SK-N-SH (cell line): ENCODE measurements around the gene ATG16L1. TPM values are rescaled to one million over a fixed set of nuclear protein-coding genes. Genes with fewer than 3 reads are reported as not detected.

Source experiments
- CTCF ChIA-PET: fragments of 300-600, 350-600 bp; formaldehyde crosslinking; extraction: SDS; loops from one replicate; lab custom pipeline; 2021; lab: Yijun Ruan, JAX
- POLR2A ChIA-PET: fragments of 350-600 bp; sonication (Branson Sonifier 250); formaldehyde crosslinking; extraction: SDS; loops from one replicate; lab custom pipeline; 2020; ENCODE audit warnings: antibody characterized with exemption, inconsistent platforms; lab: Yijun Ruan, JAX
- DNase-seq: peaks from one replicate; pipeline ENCODE4 v3.0.0; 2012
- H2AFZ ChIP-seq: fragments of 200-600 bp; sonication (generic); 2 replicates; pipeline ENCODE4 v1.8.1; 2016; ENCODE audit warnings: antibody characterized with exemption, mild to moderate bottlenecking, low read depth
- H3F3A ChIP-seq: fragments of 200-600 bp; sonication (generic); replicated peaks from 2 replicates; pipeline ENCODE3; 2016; ENCODE audit warnings: antibody characterized with exemption, mild to moderate bottlenecking; ENCODE audit not compliant: insufficient read depth
- H3K27ac ChIP-seq, 2 experiments: fragments of 200-500 bp in 1 of 2; fragments of 200-600 bp in 1 of 2; sonication (Bioruptor generic) in 1 of 2; sonication (generic), shearing (Covaris generic) in 1 of 2; 2 replicates each; pipeline versions ENCODE4 v1.5.1 to v1.6.1; 2014 to 2016; ENCODE audit warnings: low read depth in 2 of 2, inconsistent platforms in 1 of 2, low read length in 1 of 2, mild to moderate bottlenecking in 1 of 2, mixed read lengths in 1 of 2
- H3K27me3 ChIP-seq: fragments of 200-600 bp; sonication (generic), shearing (Covaris generic); 2 replicates; pipeline ENCODE4 v1.6.1; 2016; ENCODE audit warnings: mixed run types; ENCODE audit not compliant: insufficient read depth
- H3K36me3 ChIP-seq, 2 experiments: fragments of 200-500 bp in 1 of 2; fragments of 200-600 bp in 1 of 2; sonication (Bioruptor generic) in 1 of 2; sonication (generic) in 1 of 2; replicated peaks in 1 of 2; 2 replicates each; pipeline versions ENCODE3 to v1.5.1; 2014 to 2016; ENCODE audit warnings: low read length in 1 of 2, mild to moderate bottlenecking in 1 of 2; ENCODE audit not compliant: insufficient read depth in 2 of 2, control insufficient read depth in 1 of 2
- H3K4me1 ChIP-seq, 2 experiments: fragments of 200-500 bp in 1 of 2; fragments of 200-600 bp in 1 of 2; sonication (Bioruptor generic) in 1 of 2; sonication (generic), shearing (Covaris generic) in 1 of 2; 2 replicates each; pipeline versions ENCODE4 v1.5.1 to v1.6.1; 2014 to 2016; ENCODE audit warnings: low read depth in 1 of 2, low read length in 1 of 2, mixed run types in 1 of 2; ENCODE audit not compliant: insufficient read depth in 2 of 2, control insufficient read depth in 1 of 2
- H3K4me2 ChIP-seq: fragments of 200-600 bp; sonication (generic), shearing (Covaris generic); 2 replicates; pipeline ENCODE4 v1.6.1; 2017; ENCODE audit warnings: mixed run types
- H3K4me3 ChIP-seq, 2 experiments: fragments of 200-500 bp in 1 of 2; fragments of 200-600 bp in 1 of 2; sonication (Bioruptor generic) in 1 of 2; sonication (generic), shearing (Covaris generic) in 1 of 2; 2 replicates each; pipeline versions ENCODE4 v1.5.1 to v1.8.1; 2014 to 2016; ENCODE audit warnings: low read depth in 2 of 2, inconsistent platforms in 1 of 2, low read length in 1 of 2, mild to moderate bottlenecking in 1 of 2, mixed read lengths in 1 of 2, moderate library complexity in 1 of 2
- H3K79me2 ChIP-seq: fragments of 200-600 bp; sonication (generic); 2 replicates; pipeline ENCODE4 v1.8.1; 2017; ENCODE audit warnings: mild to moderate bottlenecking; ENCODE audit not compliant: insufficient read depth
- H3K9ac ChIP-seq: fragments of 200-600 bp; sonication (generic); 2 replicates; pipeline ENCODE4 v1.6.1; 2017; ENCODE audit warnings: mixed run types
- H3K9me2 ChIP-seq: fragments of 200-600 bp; sonication (generic); 2 replicates; pipeline ENCODE4 v1.6.1; 2017; ENCODE audit warnings: mixed run types
- H3K9me3 ChIP-seq: fragments of 200-600 bp; sonication (generic); 2 replicates; pipeline ENCODE4 v1.6.1; 2017; ENCODE audit warnings: mixed run types, mild to moderate bottlenecking, moderate library complexity
- H4K20me1 ChIP-seq: fragments of 200-600 bp; sonication (generic); 2 replicates; pipeline ENCODE4 v1.6.1; 2017; ENCODE audit warnings: mild to moderate bottlenecking, mixed run types; ENCODE audit not compliant: insufficient read depth
- EP300 ChIP-seq, 2 experiments: IDR thresholded peaks; 2 replicates each; pipeline versions ENCODE4 v1.4.0 to v1.6.1; 2012; ENCODE audit warnings: borderline replicate concordance in 1 of 2, low read depth in 1 of 2, low read length in 1 of 2
- FOSL2 ChIP-seq: IDR thresholded peaks from 2 replicates; pipeline ENCODE4 v1.4.0; 2012; ENCODE audit warnings: low read depth, mild to moderate bottlenecking, moderate library complexity, borderline replicate concordance
- FOXJ3 ChIP-seq: sonication (generic); formaldehyde crosslinking; IDR thresholded peaks from 2 replicates; pipeline ENCODE4 v1.5.1; 2020; ENCODE audit warnings: mild to moderate bottlenecking, missing genetic modification reagents
- IRF3 ChIP-seq: fragments of 150-350 bp; IDR thresholded peaks from 2 replicates; pipeline ENCODE4 v1.6.1; 2016; ENCODE audit warnings: mild to moderate bottlenecking, low read depth, low read length
- NRF1 ChIP-seq: IDR thresholded peaks from 2 replicates; pipeline ENCODE4 v1.6.1; 2012; ENCODE audit warnings: low read depth, mild to moderate bottlenecking, low read length
- RCOR1 ChIP-seq: fragments of 150-350 bp; IDR thresholded peaks from 2 replicates; pipeline ENCODE4 v1.6.1; 2017; ENCODE audit warnings: antibody characterized with exemption, low read length
- TEAD4 ChIP-seq: IDR thresholded peaks from 2 replicates; pipeline ENCODE4 v1.4.0; 2012; ENCODE audit warnings: mild to moderate bottlenecking, borderline replicate concordance; ENCODE audit not compliant: insufficient read depth
- USF1 ChIP-seq: IDR thresholded peaks from 2 replicates; pipeline ENCODE4 v1.4.0; 2012; ENCODE audit warnings: low read depth, borderline replicate concordance
- ZBTB33 ChIP-seq: IDR thresholded peaks from 2 replicates; pipeline ENCODE4 v1.4.0; 2012; ENCODE audit warnings: low read depth, borderline replicate concordance
- WGBS: methylation state at CpG from one replicate; pipeline ENCODE4 v1.1.6; 2017; ENCODE audit warnings: low lambda C conversion rate; 5-methylcytosine and 5-hydroxymethylcytosine counted together
- polyA plus RNA-seq, 3 experiments: library from polyadenylated mRNA; depleted of rRNA; stranded (reverse); fragments of >200 nt; gene quantifications; 2 replicates each; pipeline ENCODE4 v1.2.3, GENCODE V29; 2012

Gene ATG16L1
- polyA plus RNA-seq, 1 of the 3 experiments (the other 2 are of a cell fraction) = 22.2 TPM

- CTCF ChIA-PET = interaction anchor here (1.4 kb wide), 1 partner anchor 28 kb away, joined by 5 read pairs; the partner anchor contains the start of gene ATG16L1
- 74% methylated on average over 14 of the region's 14 CpGs for WGBS
- H2AFZ ChIP-seq = no peak overlapping the region
- TF ChIP-seq NRF1 (no peak), RCOR1 (no peak), USF1 (no peak), FOSL2 (no peak), IRF3 (no peak), ZBTB33 (no peak), TEAD4 (no peak), EP300 (IDR thresholded peaks at IDR 0.05; ENCODE audit: borderline replicate concordance in 1 of 2, low read depth in 1 of 2, low read length in 1 of 2) (no peak), FOXJ3 (CRISPR knock-in tag) (no peak)
- TF ChIP-seq, all 33 proteins: peak for 0
- no peak for DNase-seq
- Histone ChIP-seq H3K4me2 (no peak overlapping the region), H3K4me3 (no peak overlapping the region), H3F3A (no peaks in the 10 kb centered on the region), H3K36me3 (no peaks in the 10 kb centered on the region), H3K27ac (no peak overlapping the region), H3K9me2 (no peaks in the 10 kb centered on the region), H3K9me3 (no peaks in the 10 kb centered on the region), H3K27me3 (peaks cover 6% of the 10 kb centered on the region; the same call in 1 of the 2 replicates), H3K4me1 (no peaks in the 10 kb centered on the region; a peak in 1 of 4 replicates), H4K20me1 (no peaks in the 10 kb centered on the region), H3K9ac (no peak overlapping the region), H3K79me2 (no peaks in the 10 kb centered on the region)
- POLR2A ChIA-PET = no interaction called here
Measured at GRCh38 chr2:233223059-233223894, 28.2 kb upstream of the ATG16L1 start.
